Panc1 (cell line): ENCODE results near the gene SHANK1. TPM values are rescaled to one million over a fixed set of nuclear protein-coding genes. Genes with fewer than 3 reads are reported as not detected.

ENCODE experiments used
- ATAC-seq: fragments of 200-7000 bp; cut with Tn5 transposase; 2 replicates; pipeline ENCODE4 v1.9.1; 2020; ENCODE audit warnings: mild to moderate bottlenecking, moderate library complexity
- BruUV-seq: library from RNA; stranded (reverse); fragments of 400-500 nt; replicated peaks from 2 replicates; lab custom pipeline; 2021; lab: Mats Ljungman, UMichigan
- CTCF ChIA-PET: fragments of 300-600 bp; sonication (Branson Sonifier 250); formaldehyde crosslinking; loops from one replicate; lab custom pipeline; 2022; ENCODE audit warnings: antibody characterized with exemption; lab: Charles Lee
- POLR2A ChIA-PET: fragments of 300-600 bp; sonication (Branson Sonifier 250); formaldehyde crosslinking; loops from one replicate; lab custom pipeline; 2022; ENCODE audit warnings: antibody characterized with exemption; lab: Charles Lee
- DNase-seq: peaks from one replicate; pipeline ENCODE4 v3.0.0-alpha.2; 2010; ENCODE audit warnings: low read depth, low spot score
- H3K27ac ChIP-seq: 2 replicates; pipeline ENCODE4 v1.5.1; 2011; ENCODE audit warnings: mild to moderate bottlenecking, low read length, inconsistent platforms
- H3K27me3 ChIP-seq: fragments of 200-500 bp; sonication (Bioruptor generic); 2 replicates; pipeline ENCODE4 v1.6.0; 2014; ENCODE audit warnings: low read length, inconsistent platforms; ENCODE audit not compliant: control insufficient read depth, insufficient read depth
- H3K36me3 ChIP-seq: fragments of 200-500 bp; sonication (Bioruptor generic); 2 replicates; pipeline ENCODE4 v1.5.1; 2014; ENCODE audit warnings: inconsistent platforms, mild to moderate bottlenecking, low read length, moderate library complexity; ENCODE audit not compliant: control insufficient read depth, insufficient read depth
- H3K4me1 ChIP-seq: 2 replicates; pipeline ENCODE4 v1.5.1; 2011; ENCODE audit warnings: inconsistent platforms, mild to moderate bottlenecking, low read length, moderate library complexity; ENCODE audit not compliant: control insufficient read depth, insufficient read depth
- H3K4me3 ChIP-seq, 2 experiments: 2 replicates each; pipeline ENCODE4 v1.5.1; 2011 to 2012; ENCODE audit warnings: low read depth in 2 of 2, low read length in 2 of 2, mild to moderate bottlenecking in 2 of 2, inconsistent platforms in 1 of 2, moderate library complexity in 1 of 2
- H3K9me3 ChIP-seq: fragments of 200-500 bp; sonication (Bioruptor generic); 2 replicates; pipeline ENCODE4 v1.5.1; 2014; ENCODE audit warnings: low read depth, mild to moderate bottlenecking, inconsistent platforms, low read length, moderate library complexity; ENCODE audit not compliant: control insufficient read depth, insufficient read depth
- CTCF ChIP-seq: fragments of 450-650 bp; IDR thresholded peaks from 2 replicates; pipeline ENCODE4 v1.5.1; 2017; ENCODE audit warnings: mild to moderate bottlenecking
- POLR2AphosphoS5 ChIP-seq: IDR thresholded peaks from 2 replicates; pipeline ENCODE4 v1.6.1; 2012; ENCODE audit warnings: mild to moderate bottlenecking, low read depth, low read length, moderate library complexity
- REST ChIP-seq, 2 experiments: IDR thresholded peaks; 2 replicates each; pipeline ENCODE4 v1.6.1; 2011 to 2012; ENCODE audit warnings: low read depth in 2 of 2, control low read depth in 1 of 2, low read length in 1 of 2, mild to moderate bottlenecking in 1 of 2, moderate library complexity in 1 of 2; ENCODE audit not compliant: insufficient read depth in 1 of 2
- SIN3A ChIP-seq: IDR thresholded peaks from 2 replicates; pipeline ENCODE4 v1.6.1; 2012; ENCODE audit warnings: low read depth, mild to moderate bottlenecking, low read length, moderate library complexity, borderline replicate concordance; ENCODE audit not compliant: insufficient read depth
- TCF7L2 ChIP-seq: IDR thresholded peaks from 2 replicates; pipeline ENCODE4 v1.6.1; 2011; ENCODE audit warnings: mild to moderate bottlenecking, low read depth, low read length, inconsistent platforms
- in situ Hi-C: cut with HindIII; loops from 2 replicates; pipeline ENCODE4 v1.10.0; 2016; ENCODE audit warnings: low sequenced_read_pairs, low pct_unique_long_range_greater_than_20kb
- intact Hi-C: fragments of 100-400 bp; cut with micrococcal nuclease; formaldehyde crosslinking; loops from one replicate; pipeline ENCODE4 v1.10.0; 2022; ENCODE audit not compliant: unreplicated experiment
- total RNA-seq: library from RNA; stranded (reverse); gene quantifications from one replicate; pipeline ENCODE4 v1.2.1, GENCODE V29; 2021; ENCODE audit not compliant: unreplicated experiment

The SHANK1 gene
- total RNA-seq, 1 experiment from 2014 or later = not detected

- POLR2A ChIA-PET = no interaction called here
- no TSS peak for BruUV-seq
- in situ Hi-C loops = no loop called here
- Histone ChIP-seq H3K27me3 (no peaks in the 10 kb centered on the region), H3K27ac (peak overlapping the region; percentile 23; the same call in 1 of the 2 replicates), H3K9me3 (no peaks in the 10 kb centered on the region), H3K4me1 (no peaks in the 10 kb centered on the region), H3K4me3 (peak overlapping the region; percentile 38 to 53), H3K36me3 (peaks cover 6% of the 10 kb centered on the region; the same call in 1 of the 2 replicates)
- TF ChIP-seq POLR2AphosphoS5 (no peak), CTCF (no peak), TCF7L2 (no peak), SIN3A (no peak), REST (IDR thresholded peaks at IDR 0.05; ENCODE audit: insufficient read depth in 1 of 2, low read depth in 2 of 2, low read length in 1 of 2) (no peak)
- no peak for ATAC-seq
- DNase-seq = no peak
- intact Hi-C loops = no loop called here
- CTCF ChIA-PET = no interaction called here
These were observed 62.4 kb downstream of the SHANK1 start for GRCh38 chr19:50657222-50657669.

DNA sequence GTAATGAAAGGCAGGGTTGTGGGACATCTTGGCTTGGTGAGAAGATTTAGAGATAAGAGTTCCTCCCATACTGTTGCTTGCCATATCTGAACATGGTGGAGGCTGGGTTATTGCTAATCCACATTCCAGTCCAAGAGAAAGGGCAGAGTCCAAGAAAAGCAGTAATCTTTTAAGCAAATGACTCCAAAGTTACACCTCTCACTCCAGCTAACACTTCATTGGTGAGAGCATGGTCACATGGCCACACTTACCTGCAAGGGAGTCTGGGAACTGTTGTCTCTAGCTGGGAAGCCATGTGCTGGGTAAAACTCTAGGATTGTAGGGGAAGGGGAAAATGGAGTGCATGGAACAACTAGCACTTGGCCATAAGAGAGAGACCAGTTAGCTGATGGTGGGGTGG is 64.7 kb downstream of the SHANK1 start:
- DNase-seq (no peak), ATAC-seq (no peak)
- no peak overlapping the region for H3K27ac ChIP-seq
- intact Hi-C loops = no loop called here
- no TSS peak for BruUV-seq
- H3K27me3 ChIP-seq = no peaks in the 10 kb centered on the region
- ChIA-PET CTCF (no interaction called here), POLR2A (no interaction called here)
- peaks cover 6% of the 10 kb centered on the region; the same call in 1 of the 2 replicates for H3K36me3 ChIP-seq
- no peaks in the 10 kb centered on the region for H3K4me1 ChIP-seq
- no peak overlapping the region for H3K4me3 ChIP-seq
- in situ Hi-C loops = no loop called here
- H3K9me3 ChIP-seq = no peaks in the 10 kb centered on the region
- TF ChIP-seq SIN3A (no peak), POLR2AphosphoS5 (no peak), REST (IDR thresholded peaks at IDR 0.05; ENCODE audit: insufficient read depth in 1 of 2, low read depth in 2 of 2, low read length in 1 of 2) (no peak), CTCF (no peak), TCF7L2 (no peak)
